HepG2 (cell line): ENCODE data around the gene NKD1. TPM values are rescaled to one million over a fixed set of nuclear protein-coding genes. Genes with fewer than 3 reads are reported as not detected.
A peak's percentile ranks its signal among the peaks of the same experiment; 100 is the strongest.

Experiments used
- DNMT1 ChIP-seq: sonication (generic); formaldehyde crosslinking; IDR thresholded peaks from 2 replicates; pipeline ENCODE4 v1.5.1; 2020; ENCODE audit warnings: mild to moderate bottlenecking, missing genetic modification reagents
- FOXC1 ChIP-seq: sonication (generic); formaldehyde crosslinking; IDR thresholded peaks from 2 replicates; pipeline ENCODE4 v1.8.0; 2022; ENCODE audit warnings: mild to moderate bottlenecking, missing genetic modification reagents, borderline replicate concordance
- FOXO1 ChIP-seq: sonication (generic); formaldehyde crosslinking; IDR thresholded peaks from 2 replicates; pipeline ENCODE4 v1.4.0; 2020; ENCODE audit warnings: missing genetic modification reagents
- GRHL1 ChIP-seq: sonication (generic); formaldehyde crosslinking; conservative IDR thresholded peaks from 2 replicates; pipeline ENCODE4 v1.8.0; 2022; ENCODE audit warnings: missing genetic modification reagents
- HINFP ChIP-seq: sonication (generic); formaldehyde crosslinking; IDR thresholded peaks from 2 replicates; pipeline ENCODE4 v1.4.0; 2020; ENCODE audit warnings: low read depth, mild to moderate bottlenecking, missing genetic modification reagents
- HOMEZ ChIP-seq: IDR thresholded peaks from 2 replicates; pipeline ENCODE4 v1.6.1; 2016; ENCODE audit warnings: low read depth
- NCOA1 ChIP-seq: sonication (generic); formaldehyde crosslinking; IDR thresholded peaks from 2 replicates; pipeline ENCODE4 v1.9.0; 2021; ENCODE audit warnings: missing genetic modification reagents
- NFYB ChIP-seq: sonication (generic); formaldehyde crosslinking; IDR thresholded peaks from 2 replicates; pipeline ENCODE4 v1.4.0; 2020; ENCODE audit warnings: missing genetic modification reagents
- PAXIP1 ChIP-seq: sonication (generic); formaldehyde crosslinking; conservative IDR thresholded peaks from 2 replicates; pipeline ENCODE4 v1.4.0; 2020; ENCODE audit warnings: mild to moderate bottlenecking, missing genetic modification reagents, moderate library complexity
- PHF5A ChIP-seq: IDR thresholded peaks from one replicate; pipeline ENCODE4 v1.6.1; 2018; ENCODE audit warnings: low read depth, missing genetic modification reagents; ENCODE audit not compliant: unreplicated experiment
- PPARG ChIP-seq: conservative IDR thresholded peaks from 2 replicates; pipeline ENCODE4 v1.6.1; 2016; ENCODE audit warnings: missing biosample characterization, missing genetic modification reagents
- RFX3 ChIP-seq: IDR thresholded peaks from 2 replicates; pipeline ENCODE4 v1.6.1; 2016; ENCODE audit warnings: missing biosample characterization, missing genetic modification reagents
- YEATS2 ChIP-seq: sonication (generic); formaldehyde crosslinking; IDR thresholded peaks from 2 replicates; pipeline ENCODE4 v1.4.0; 2020; ENCODE audit warnings: missing genetic modification reagents, borderline replicate concordance
- ZBTB33 ChIP-seq: sonication (generic); formaldehyde crosslinking; IDR thresholded peaks from 2 replicates; pipeline ENCODE4 v1.4.0; 2020; ENCODE audit warnings: missing genetic modification reagents
- ZBTB8A ChIP-seq: sonication (generic); formaldehyde crosslinking; IDR thresholded peaks from 2 replicates; pipeline ENCODE4 v1.4.0; 2020; ENCODE audit warnings: mild to moderate bottlenecking, low read depth, missing genetic modification reagents, borderline replicate concordance
- ZNF30 ChIP-seq: sonication (generic); formaldehyde crosslinking; IDR thresholded peaks from 2 replicates; pipeline ENCODE4 v1.5.0; 2020; ENCODE audit warnings: mild to moderate bottlenecking, missing genetic modification reagents
- ZNF550 ChIP-seq: sonication (generic); formaldehyde crosslinking; IDR thresholded peaks from 2 replicates; pipeline ENCODE4 v1.4.0; 2020; ENCODE audit warnings: mild to moderate bottlenecking, missing genetic modification reagents, borderline replicate concordance
- ZNF552 ChIP-seq: sonication (generic); formaldehyde crosslinking; IDR thresholded peaks from 2 replicates; pipeline ENCODE4 v1.9.0; 2022; ENCODE audit warnings: missing genetic modification reagents, mild to moderate bottlenecking, borderline replicate concordance
- ZNF562 ChIP-seq: sonication (generic); formaldehyde crosslinking; IDR thresholded peaks from 2 replicates; pipeline ENCODE4 v1.8.0; 2022; ENCODE audit warnings: missing genetic modification reagents, borderline replicate concordance
- ZNF572 ChIP-seq: sonication (generic); formaldehyde crosslinking; IDR thresholded peaks from 2 replicates; pipeline ENCODE4 v1.5.1; 2020; ENCODE audit warnings: mild to moderate bottlenecking, missing genetic modification reagents
- ZNF720 ChIP-seq: sonication (generic); formaldehyde crosslinking; IDR thresholded peaks from 2 replicates; pipeline ENCODE4 v1.4.0; 2020; ENCODE audit warnings: missing genetic modification reagents
- polyA plus RNA-seq, 8 experiments: library from polyadenylated mRNA; depleted of rRNA in 3 of 8; stranded (reverse) in 7 of 8; unstranded in 1 of 8; fragments of >200 nt; fragmentation: Illumina TruSeq in 4 of 8; extraction: Trizol in 4 of 8; gene quantifications; 2 replicates each; pipeline versions ENCODE4 v1.2.1 to v1.2.3, GENCODE V29; 2011 to 2016; ENCODE audit warnings: low read depth in 4 of 8, missing spikeins in 1 of 8, mixed read lengths in 1 of 8; ENCODE audit not compliant: insufficient read depth in 1 of 8
- total RNA-seq, 5 experiments: library from RNA; depleted of rRNA; stranded (reverse); fragments of >200 nt; fragmentation: Illumina TruSeq; extraction: Trizol; gene quantifications; 2 replicates each; pipeline ENCODE4 v1.2.3, GENCODE V29; 2016; ENCODE audit warnings: low read depth in 1 of 5

NKD1 gene
- total and polyA plus RNA-seq, 2 of the 13 experiments (the other 11 are each of a cell fraction or from before 2014, with no cell fraction given) = 70.4 to 121 TPM

GRCh38 chr16:50696126-50696525 is 147.9 kb downstream of the NKD1 start (continued):
- TF ChIP-seq YEATS2 (CRISPR knock-in tag) (0 out of 2 replicates have a peak, but pooled peaks have one; percentile 13), NFYB (CRISPR knock-in tag) (no peak), HINFP (CRISPR knock-in tag) (no peak), ZNF562 (CRISPR knock-in tag) (no peak), PAXIP1 (CRISPR knock-in tag) (peak; percentile 46), HOMEZ (CRISPR knock-in tag) (no peak), ZNF572 (CRISPR knock-in tag) (no peak), ZBTB33 (CRISPR knock-in tag) (no peak), RFX3 (no peak), ZNF550 (CRISPR knock-in tag) (no peak), FOXC1 (CRISPR knock-in tag) (no peak), PPARG (CRISPR knock-in tag) (peak; percentile 49; the same call in 1 of the 2 replicates), ZNF30 (CRISPR knock-in tag) (no peak), ZNF552 (no peak), DNMT1 (CRISPR knock-in tag) (no peak), FOXO1 (no peak), PHF5A (CRISPR knock-in tag) (no peak), NCOA1 (no peak), ZNF720 (CRISPR knock-in tag) (no peak), ZBTB8A (CRISPR knock-in tag) (no peak), GRHL1 (CRISPR knock-in tag) (no peak)
